PC-3 (cell line): ENCODE results near the gene PDAP1. TPM values are rescaled to one million over a fixed set of nuclear protein-coding genes. Genes with fewer than 3 reads are reported as not detected.

Source experiments
- ATAC-seq: fragments of 200-7000 bp; cut with Tn5 transposase; 2 replicates; pipeline ENCODE4 v1.9.1; 2020; ENCODE audit warnings: mild to moderate bottlenecking, moderate library complexity
- BruUV-seq: library from RNA; stranded (reverse); fragments of 400-500 nt; replicated peaks from 2 replicates; lab custom pipeline; 2021; lab: Mats Ljungman, UMichigan
- CTCF ChIA-PET: fragments of 300-600 bp; sonication (Branson Sonifier 250); formaldehyde crosslinking; loops from one replicate; lab custom pipeline; 2022; ENCODE audit warnings: antibody characterized with exemption; lab: Charles Lee
- POLR2A ChIA-PET: fragments of 300-600 bp; sonication (Branson Sonifier 250); formaldehyde crosslinking; loops from one replicate; lab custom pipeline; 2022; ENCODE audit warnings: antibody characterized with exemption; ENCODE audit not compliant: unreplicated experiment; lab: Charles Lee
- DNase-seq: peaks from one replicate; pipeline ENCODE4 v3.0.0-alpha.2; 2015
- H2AFZ ChIP-seq: fragments of 300-600 bp; sonication (generic); 2 replicates; pipeline ENCODE4 v1.6.0; 2016; ENCODE audit warnings: antibody characterized with exemption, low read length
- H3F3A ChIP-seq: fragments of 300-600 bp; sonication (generic); one replicate; pipeline ENCODE4 v1.6.0; 2017; ENCODE audit warnings: antibody characterized with exemption, low read length, control low read depth, mild to moderate bottlenecking; ENCODE audit not compliant: unreplicated experiment
- H3K27ac ChIP-seq: fragments of 300-600 bp; sonication (generic); 2 replicates; pipeline ENCODE4 v1.5.1; 2016; ENCODE audit warnings: mild to moderate bottlenecking, low read length
- H3K27me3 ChIP-seq: fragments of 300-600 bp; sonication (generic); 2 replicates; pipeline ENCODE4 v1.6.1; 2016; ENCODE audit warnings: low read length, mixed read lengths
- H3K36me3 ChIP-seq: fragments of 300-600 bp; sonication (generic); 2 replicates; pipeline ENCODE4 v1.6.1; 2016; ENCODE audit warnings: low read depth, mixed run types, low read length, mixed read lengths
- H3K4me1 ChIP-seq: fragments of 300-600 bp; sonication (generic); 2 replicates; pipeline ENCODE4 v1.5.1; 2016; ENCODE audit warnings: low read length; ENCODE audit not compliant: insufficient read depth
- H3K4me2 ChIP-seq: fragments of 300-600 bp; sonication (generic); 2 replicates; pipeline ENCODE4 v1.6.0; 2016; ENCODE audit warnings: low read length
- H3K4me3 ChIP-seq: fragments of 300-600 bp; sonication (generic); 2 replicates; pipeline ENCODE4 v1.5.1; 2016; ENCODE audit warnings: mild to moderate bottlenecking, low read length, mixed read lengths
- H3K79me2 ChIP-seq: fragments of 300-600 bp; sonication (generic); 2 replicates; pipeline ENCODE4 v1.6.1; 2017; ENCODE audit warnings: low read length, mixed read lengths
- H3K9ac ChIP-seq: fragments of 300-600 bp; sonication (generic); 2 replicates; pipeline ENCODE4 v1.6.0; 2016; ENCODE audit warnings: mild to moderate bottlenecking, low read length
- H3K9me2 ChIP-seq: fragments of 300-600 bp; sonication (generic); replicated peaks from 2 replicates; pipeline ENCODE4 v1.6.1; 2016; ENCODE audit warnings: mixed run types, low read length, mixed read lengths
- H3K9me3 ChIP-seq: fragments of 300-600 bp; sonication (generic); 2 replicates; pipeline ENCODE4 v1.6.1; 2016; ENCODE audit warnings: low read length, mixed read lengths
- H4K20me1 ChIP-seq: fragments of 300-600 bp; sonication (generic); 2 replicates; pipeline ENCODE4 v1.6.1; 2016; ENCODE audit warnings: low read length, mixed read lengths
- EZH2 ChIP-seq: fragments of 300-600 bp; sonication (generic); IDR thresholded peaks from one replicate; pipeline ENCODE4 v1.6.1; 2017; ENCODE audit warnings: antibody characterized with exemption, mild to moderate bottlenecking, low read length; ENCODE audit not compliant: unreplicated experiment
- EZH2phosphoT487 ChIP-seq: fragments of 300-600 bp; sonication (generic); IDR thresholded peaks from 2 replicates; pipeline ENCODE4 v1.6.1; 2018; ENCODE audit warnings: mild to moderate bottlenecking, antibody characterized with exemption, low read length, borderline replicate concordance
- intact Hi-C: fragments of 100-400 bp; cut with micrococcal nuclease; formaldehyde crosslinking; loops from 2 replicates; pipeline ENCODE4 v1.9.0; 2023
- total RNA-seq: library from RNA; depleted of rRNA; stranded (reverse); fragments of >200 nt; gene quantifications from 2 replicates; pipeline ENCODE4 v1.2.3, GENCODE V29; 2014
- TF ChIP-seq, protein P1 (sequence below): fragments of 300-600 bp; sonication (generic); conservative IDR thresholded peaks from 2 replicates; pipeline ENCODE4 v1.5.1; 2017; ENCODE audit warnings: antibody characterized with exemption, low read depth, mild to moderate bottlenecking, low read length

PDAP1 gene
- total RNA-seq, 1 experiment from 2014 or later: 58.6 TPM

DNA sequence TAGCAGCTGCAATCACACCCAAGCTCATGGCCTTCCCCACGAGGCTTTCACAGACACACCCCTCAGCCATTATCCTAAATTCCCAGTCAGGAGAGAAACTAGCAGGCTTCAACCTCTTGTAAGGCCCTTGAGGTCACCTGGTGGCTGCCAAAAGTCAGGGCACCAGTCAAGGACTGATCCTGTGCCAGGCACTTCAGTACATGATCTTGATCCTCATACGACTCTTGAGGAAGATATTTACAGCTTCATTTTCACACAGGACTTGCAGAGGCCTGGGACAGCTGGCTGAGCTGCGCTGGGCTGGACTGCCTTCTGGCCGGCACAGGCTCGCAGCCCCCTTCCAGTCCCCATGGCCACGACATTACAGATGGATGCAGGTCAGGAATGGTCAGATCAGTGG is 8.8 kb downstream of the PDAP1 start:
- DNase-seq: no peak
- Histone ChIP-seq H3K79me2 (peaks cover 9% of the 10 kb centered on the region), H3K4me2 (no peak overlapping the region), H3K9ac (no peak overlapping the region), H3K27ac (no peak overlapping the region), H2AFZ (no peak overlapping the region), H3K36me3 (peaks cover 36% of the 10 kb centered on the region), H3K27me3 (no peaks in the 10 kb centered on the region), H3K4me1 (no peaks in the 10 kb centered on the region), H3K9me2 (no peaks in the 10 kb centered on the region), H4K20me1 (peaks cover 13% of the 10 kb centered on the region; the same call in 1 of the 2 replicates), H3K4me3 (no peak overlapping the region), H3F3A (no peaks in the 10 kb centered on the region), H3K9me3 (no peaks in the 10 kb centered on the region)
- BruUV-seq: no TSS peak
- ChIA-PET CTCF (no interaction called here), POLR2A (no interaction called here)
- TF ChIP-seq, protein P1, sequence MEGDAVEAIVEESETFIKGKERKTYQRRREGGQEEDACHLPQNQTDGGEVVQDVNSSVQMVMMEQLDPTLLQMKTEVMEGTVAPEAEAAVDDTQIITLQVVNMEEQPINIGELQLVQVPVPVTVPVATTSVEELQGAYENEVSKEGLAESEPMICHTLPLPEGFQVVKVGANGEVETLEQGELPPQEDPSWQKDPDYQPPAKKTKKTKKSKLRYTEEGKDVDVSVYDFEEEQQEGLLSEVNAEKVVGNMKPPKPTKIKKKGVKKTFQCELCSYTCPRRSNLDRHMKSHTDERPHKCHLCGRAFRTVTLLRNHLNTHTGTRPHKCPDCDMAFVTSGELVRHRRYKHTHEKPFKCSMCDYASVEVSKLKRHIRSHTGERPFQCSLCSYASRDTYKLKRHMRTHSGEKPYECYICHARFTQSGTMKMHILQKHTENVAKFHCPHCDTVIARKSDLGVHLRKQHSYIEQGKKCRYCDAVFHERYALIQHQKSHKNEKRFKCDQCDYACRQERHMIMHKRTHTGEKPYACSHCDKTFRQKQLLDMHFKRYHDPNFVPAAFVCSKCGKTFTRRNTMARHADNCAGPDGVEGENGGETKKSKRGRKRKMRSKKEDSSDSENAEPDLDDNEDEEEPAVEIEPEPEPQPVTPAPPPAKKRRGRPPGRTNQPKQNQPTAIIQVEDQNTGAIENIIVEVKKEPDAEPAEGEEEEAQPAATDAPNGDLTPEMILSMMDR: no peak
- TF ChIP-seq EZH2phosphoT487 (no peak), EZH2 (no peak)
- no peak for ATAC-seq
- intact Hi-C loops: no loop called here

DNA sequence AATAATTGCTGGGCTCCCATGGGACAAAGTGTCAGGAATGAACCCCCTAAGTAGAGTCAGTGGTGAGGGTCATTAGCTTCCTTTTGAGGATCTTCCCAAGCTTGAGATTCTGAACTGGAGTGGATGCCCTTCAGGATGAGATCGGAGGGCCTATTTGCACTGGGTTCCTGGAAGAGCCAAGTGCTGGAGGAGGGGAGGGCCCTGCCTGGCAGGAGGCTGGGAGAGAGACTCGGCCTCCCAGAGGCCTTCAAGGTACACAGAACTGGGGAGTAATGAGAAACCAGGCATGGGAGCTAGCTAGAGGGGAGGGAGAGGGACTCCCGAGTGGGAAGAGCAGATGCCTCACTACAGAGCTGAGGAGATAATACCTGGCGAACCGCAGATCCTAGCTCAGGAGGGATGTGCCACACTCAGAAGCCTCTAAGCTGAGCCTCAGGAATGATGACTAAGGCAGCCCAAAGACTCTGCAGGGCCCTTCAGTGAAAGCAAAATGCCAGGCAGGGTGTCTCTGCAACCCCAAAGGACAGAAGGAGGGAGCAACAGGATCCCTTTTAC is 9.4 kb downstream of the PDAP1 start:
- Histone ChIP-seq H3K4me2 (no peak overlapping the region), H3K4me1 (no peaks in the 10 kb centered on the region), H3K27ac (no peak overlapping the region), H3K4me3 (no peak overlapping the region), H2AFZ (no peak overlapping the region), H3K36me3 (peaks cover 29% of the 10 kb centered on the region), H3K27me3 (no peaks in the 10 kb centered on the region), H3K9ac (no peak overlapping the region), H3K9me3 (no peaks in the 10 kb centered on the region), H4K20me1 (peaks cover 9% of the 10 kb centered on the region; the same call in 1 of the 2 replicates), H3K79me2 (peaks cover 3% of the 10 kb centered on the region; the same call in 1 of the 2 replicates), H3F3A (no peaks in the 10 kb centered on the region), H3K9me2 (no peaks in the 10 kb centered on the region)
- intact Hi-C loops: no loop called here
- ChIA-PET POLR2A (no interaction called here), CTCF (no interaction called here)
- TF ChIP-seq EZH2: no peak
- TF ChIP-seq, protein P1: no peak
- no peak for TF ChIP-seq EZH2phosphoT487
- BruUV-seq: no TSS peak
- ATAC-seq (peak; percentile 6; the same call in 1 of the 2 replicates), DNase-seq (no peak)

DNA sequence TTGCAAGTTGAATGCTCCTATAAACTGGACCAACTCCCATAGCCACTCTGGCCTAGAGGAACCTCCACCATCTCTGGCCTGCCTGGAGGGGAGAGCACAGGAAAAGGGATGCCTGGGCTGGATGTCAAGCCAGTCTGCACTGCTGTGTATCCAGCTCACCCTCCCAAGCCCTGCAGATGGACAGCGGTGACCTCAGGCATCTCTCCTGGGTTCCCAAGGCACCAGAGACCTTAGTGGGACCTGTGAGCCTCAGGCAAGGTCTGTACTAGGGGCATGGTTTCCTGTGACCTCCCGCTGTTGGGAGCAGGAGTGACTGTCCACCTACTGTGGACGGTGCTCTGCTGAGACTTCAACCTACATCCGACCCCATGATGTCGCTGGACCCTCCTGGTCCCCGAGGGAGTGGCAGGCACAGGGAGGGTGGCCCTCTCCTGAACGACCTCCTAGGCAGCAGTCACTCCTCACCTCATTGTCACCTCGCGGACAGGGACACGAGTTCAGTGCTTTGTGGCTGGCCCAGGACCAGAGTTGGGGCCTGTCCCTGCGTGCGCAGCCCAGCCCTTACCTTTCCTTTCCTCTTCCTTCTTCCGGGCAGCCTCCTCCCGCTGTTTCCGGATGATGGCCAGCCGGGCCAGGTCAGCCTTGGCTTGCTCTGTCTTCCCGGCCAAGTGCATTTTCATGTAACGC is 11.0 kb downstream of the PDAP1 start:
- no peak overlapping the region for H3K4me2 ChIP-seq
- intact Hi-C loops: no loop called here
- peaks cover 22% of the 10 kb centered on the region for H3K36me3 ChIP-seq
- no TSS peak for BruUV-seq
- TF ChIP-seq EZH2: no peak
- TF ChIP-seq, protein P1: no peak
- TF ChIP-seq EZH2phosphoT487: no peak
- POLR2A ChIA-PET: no interaction called here
- no peak overlapping the region for H3K9ac ChIP-seq
- H3K79me2 ChIP-seq: no peaks in the 10 kb centered on the region
- H3F3A ChIP-seq: no peaks in the 10 kb centered on the region
- no peaks in the 10 kb centered on the region for H3K4me1 ChIP-seq
- CTCF ChIA-PET: interaction anchor here (0.6 kb wide), 1 partner anchor 184 kb away, joined by 3 read pairs; no protein-coding TSS in a partner anchor
- no peaks in the 10 kb centered on the region for H3K9me3 ChIP-seq
- H3K4me3 ChIP-seq: no peak overlapping the region
- no peak overlapping the region for H2AFZ ChIP-seq
- no peak for DNase-seq
- no peak overlapping the region for H3K27ac ChIP-seq
- peak; percentile 6 for ATAC-seq
- H3K27me3 ChIP-seq: no peaks in the 10 kb centered on the region
- 0 out of 2 replicates have a peak, but pooled peaks cover 2% of the 10 kb centered on the region for H4K20me1 ChIP-seq
- no peaks in the 10 kb centered on the region for H3K9me2 ChIP-seq
